Ishikawa (cell line): ENCODE results near the gene PLEKHN1.

Source experiments
- EGR1 ChIP-seq: IDR thresholded peaks from 2 replicates; pipeline ENCODE4 v1.6.1; 2012
- REST ChIP-seq: IDR thresholded peaks from 2 replicates; pipeline ENCODE4 v1.6.1; 2012; ENCODE audit warnings: low read depth, mild to moderate bottlenecking
- TAF1 ChIP-seq: IDR thresholded peaks from 2 replicates; pipeline ENCODE4 v1.6.1; 2012; ENCODE audit warnings: low read depth, mild to moderate bottlenecking
- YY1 ChIP-seq: IDR thresholded peaks from 2 replicates; pipeline ENCODE4 v1.6.1; 2012; ENCODE audit warnings: low read depth
- ZBTB7A ChIP-seq: IDR thresholded peaks from 2 replicates; pipeline ENCODE4 v1.6.1; 2012; ENCODE audit warnings: low read depth

- TF ChIP-seq ZBTB7A (no peak), TAF1 (no peak), EGR1 (no peak), REST (no peak), YY1 (no peak)
Observed at GRCh38 chr1:972726-973458, 6.6 kb downstream of the PLEKHN1 start.
